NCI-H1048 (cell line): ENCODE results near the gene PNPLA3.

Source experiments
- DNase-seq: peaks from one replicate; lab custom pipeline; 2025; lab: John Stamatoyannopoulos, UW

The PNPLA3 gene

DNA sequence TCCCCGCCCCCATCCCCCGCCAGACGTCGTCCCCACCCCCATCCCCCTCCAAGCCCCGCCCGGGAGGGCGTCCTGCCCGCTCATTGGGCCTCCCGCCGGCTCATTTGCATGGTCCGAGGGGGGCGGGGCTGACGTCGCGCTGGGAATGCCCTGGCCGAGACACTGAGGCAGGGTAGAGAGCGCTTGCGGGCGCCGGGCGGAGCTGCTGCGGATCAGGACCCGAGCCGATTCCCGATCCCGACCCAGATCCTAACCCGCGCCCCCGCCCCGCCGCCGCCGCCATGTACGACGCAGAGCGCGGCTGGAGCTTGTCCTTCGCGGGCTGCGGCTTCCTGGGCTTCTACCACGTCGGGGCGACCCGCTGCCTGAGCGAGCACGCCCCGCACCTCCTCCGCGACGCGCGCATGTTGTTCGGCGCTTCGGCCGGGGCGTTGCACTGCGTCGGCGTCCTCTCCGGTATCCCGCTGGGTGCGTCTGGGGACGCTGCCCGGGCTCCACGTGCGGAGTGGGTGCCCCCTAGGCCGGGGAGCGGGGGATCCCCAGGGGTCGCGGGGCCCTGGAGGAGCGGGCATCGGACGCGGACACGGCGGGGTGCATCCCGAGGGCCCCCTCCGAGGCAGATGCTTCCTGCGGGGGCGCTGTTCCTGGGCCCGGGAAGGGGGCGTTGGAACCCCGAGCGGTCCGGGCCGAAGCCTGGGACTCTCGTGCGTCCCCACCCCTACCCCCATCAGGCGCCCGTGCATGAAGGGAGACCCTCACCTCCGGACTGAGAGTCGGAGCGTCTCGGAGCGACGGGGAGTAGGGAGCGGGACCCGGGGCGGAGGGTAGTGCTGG, at the start of gene PNPLA3:
PNPLA3 (plus strand) TSS at position 175 of the 834 bp plus-strand sequence; CDS start at position 282, 107 bp downstream.
- peak; percentile 54 for DNase-seq

GRCh38 chr22:43876866-43877509, 46.6 kb upstream of the PNPLA3 start:
- no peak for DNase-seq

DNA sequence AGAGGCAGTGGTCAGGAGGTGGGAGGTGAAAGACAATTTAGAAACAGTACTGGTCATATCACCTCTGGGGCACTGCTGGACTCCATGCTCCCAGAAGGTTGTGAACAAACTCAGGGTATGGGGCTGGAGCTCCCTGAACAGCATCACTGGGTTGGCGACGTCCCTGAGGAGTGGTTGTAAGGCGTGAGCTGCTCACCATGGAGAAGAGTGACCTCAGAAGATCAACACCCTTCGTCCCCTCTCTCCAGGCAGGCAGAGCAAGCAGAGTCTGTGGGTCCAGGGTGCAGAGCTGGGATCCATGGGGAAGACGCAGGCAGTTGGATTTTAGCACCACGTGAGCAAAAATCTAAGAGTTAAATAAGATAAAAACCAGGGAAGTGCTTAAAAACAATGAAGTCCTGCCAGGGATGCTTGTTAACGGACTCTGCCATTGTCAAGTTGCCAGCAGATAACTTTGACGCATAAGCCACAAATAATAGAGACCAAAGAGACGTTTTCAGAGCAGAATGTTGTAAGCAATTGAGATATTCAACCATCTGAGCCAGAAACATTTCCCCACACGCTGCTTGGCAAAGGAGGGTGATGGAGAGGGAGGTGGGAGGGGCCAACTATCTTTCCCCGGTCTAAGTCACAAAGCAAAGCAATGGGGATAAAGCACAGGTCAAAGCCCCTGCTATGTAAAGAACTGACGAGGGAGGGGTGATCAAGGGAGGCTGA, 45.4 kb upstream of the PNPLA3 start:
- no peak for DNase-seq

- no peak for DNase-seq
These were observed 44.6 kb upstream of the PNPLA3 start for GRCh38 chr22:43878831-43879550.

DNA sequence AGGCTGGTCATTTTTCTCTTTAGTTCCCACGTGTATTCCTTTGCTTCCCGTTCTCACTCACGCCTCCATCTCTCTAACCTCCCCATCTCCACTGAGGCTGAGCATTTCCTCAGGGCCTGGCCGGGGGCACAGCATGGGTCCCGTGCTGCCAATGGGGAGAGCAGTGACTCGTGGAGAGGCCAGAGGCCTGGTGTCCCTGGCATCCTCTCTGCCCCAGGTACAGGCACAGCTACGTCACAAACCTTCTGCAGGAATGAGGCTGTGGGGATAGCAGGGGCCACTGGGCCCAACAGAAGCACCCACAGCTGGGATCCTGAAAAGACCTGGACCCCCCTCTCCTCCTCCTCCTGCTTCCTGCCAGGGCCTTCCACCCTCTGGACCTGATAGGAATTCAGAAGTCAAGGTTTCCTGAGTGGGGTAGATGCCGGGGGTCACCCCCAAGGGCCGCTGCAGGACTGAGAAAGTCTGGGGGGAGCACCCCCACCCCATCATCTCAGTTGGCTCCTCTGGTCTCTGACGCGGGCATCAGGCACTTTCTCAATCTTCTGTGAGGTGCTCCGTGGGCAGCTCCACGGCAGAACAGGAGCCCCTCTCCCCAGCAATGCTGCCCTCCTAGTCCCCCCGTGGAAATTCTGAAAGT, 43.6 kb upstream of the PNPLA3 start:
- DNase-seq: no peak

DNA sequence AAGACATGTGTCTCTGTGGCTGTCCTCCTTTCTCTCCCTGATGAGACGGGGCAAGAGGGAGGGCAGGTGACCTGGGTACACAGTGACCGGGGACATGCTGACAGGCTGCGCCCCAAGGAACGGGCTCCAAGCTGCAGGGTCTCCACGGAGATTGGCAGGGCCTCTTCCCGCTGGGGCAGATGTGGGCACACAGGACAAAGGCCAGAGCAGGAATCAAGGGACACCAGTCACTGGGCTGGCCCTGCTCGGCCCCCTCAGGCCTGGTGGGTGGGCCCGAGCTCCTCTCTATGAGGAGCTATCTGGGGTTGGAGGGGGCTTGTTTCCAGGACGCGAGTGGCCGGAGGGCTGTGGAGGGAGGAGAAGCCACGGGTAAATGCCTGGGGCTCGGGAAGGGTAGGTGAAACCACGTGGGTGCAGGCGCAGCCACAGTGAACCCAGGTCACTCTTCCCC, 43.0 kb upstream of the PNPLA3 start:
- DNase-seq: no peak

- DNase-seq: no peak
These were observed 42.2 kb upstream of the PNPLA3 start for GRCh38 chr22:43881091-43882061.

DNA sequence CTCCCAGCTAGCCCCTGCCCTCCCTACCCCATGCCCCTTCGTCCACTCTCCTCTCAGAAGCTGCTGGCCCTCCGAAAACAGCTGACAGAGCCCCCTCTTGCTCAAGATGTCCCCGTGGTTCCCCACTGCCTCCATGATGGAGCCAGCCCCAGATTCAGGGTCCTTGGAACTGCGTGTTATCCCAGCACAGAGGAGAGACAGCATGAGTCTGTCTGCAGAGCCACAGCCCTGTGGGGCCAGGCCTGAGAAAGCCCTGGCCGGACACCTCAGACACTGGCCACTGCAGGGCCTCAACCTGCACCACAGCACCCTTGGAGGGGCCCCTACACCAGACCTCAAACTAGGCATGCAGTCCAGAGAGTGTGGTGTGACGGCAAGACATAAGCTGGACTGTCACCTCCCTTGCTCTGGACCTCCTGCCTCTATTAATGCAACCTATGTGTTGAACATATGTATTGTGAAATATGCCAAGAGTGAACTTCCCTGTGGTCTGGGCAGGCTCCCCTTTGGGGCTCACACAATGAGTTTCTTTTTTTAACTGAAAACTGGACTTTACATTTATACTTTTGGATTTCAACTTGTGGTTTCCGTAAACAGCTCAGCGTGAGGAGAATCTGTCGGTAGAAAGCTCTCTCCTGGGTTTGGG, 41.4 kb upstream of the PNPLA3 start:
- DNase-seq: no peak

GRCh38 chr22:43883012-43883661, 40.5 kb upstream of the PNPLA3 start:
- no peak for DNase-seq

- no peak for DNase-seq
These were observed 39.7 kb upstream of the PNPLA3 start for GRCh38 chr22:43883719-43884415.

DNA sequence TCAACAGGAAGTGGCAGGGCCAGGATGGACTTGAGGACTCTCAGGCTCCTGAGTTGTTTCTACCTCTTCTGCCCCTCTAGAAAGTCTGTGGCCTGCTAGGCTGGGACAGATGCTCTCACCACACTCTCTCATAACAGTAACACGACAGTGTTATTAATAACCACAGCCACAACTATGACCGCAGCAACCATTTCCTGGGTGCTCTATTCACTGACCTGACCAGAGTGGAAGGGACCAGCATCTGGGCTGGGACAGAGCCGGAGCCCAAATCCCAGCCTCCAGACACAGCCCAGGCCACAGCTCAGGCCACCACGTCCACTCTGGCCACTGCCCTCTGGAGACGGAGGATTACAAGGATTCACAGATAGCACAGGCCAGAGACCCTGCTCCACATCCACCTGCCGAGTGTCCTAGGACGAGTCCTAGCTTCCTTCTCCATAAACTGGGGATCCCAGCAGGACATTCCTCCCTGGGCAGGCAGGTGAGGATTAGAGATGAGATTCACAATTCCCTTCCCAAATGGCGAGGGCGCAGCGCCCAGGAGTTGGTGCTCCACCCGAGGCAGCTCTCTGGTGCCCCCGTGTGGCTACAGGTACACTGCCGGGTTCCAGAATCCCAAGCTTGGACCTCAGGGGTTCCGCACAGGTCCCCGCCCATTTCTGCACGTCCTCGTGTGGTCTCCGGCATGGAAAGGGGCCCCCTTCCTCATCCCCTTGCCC, 38.8 kb upstream of the PNPLA3 start:
- DNase-seq: peak; percentile 4

DNA sequence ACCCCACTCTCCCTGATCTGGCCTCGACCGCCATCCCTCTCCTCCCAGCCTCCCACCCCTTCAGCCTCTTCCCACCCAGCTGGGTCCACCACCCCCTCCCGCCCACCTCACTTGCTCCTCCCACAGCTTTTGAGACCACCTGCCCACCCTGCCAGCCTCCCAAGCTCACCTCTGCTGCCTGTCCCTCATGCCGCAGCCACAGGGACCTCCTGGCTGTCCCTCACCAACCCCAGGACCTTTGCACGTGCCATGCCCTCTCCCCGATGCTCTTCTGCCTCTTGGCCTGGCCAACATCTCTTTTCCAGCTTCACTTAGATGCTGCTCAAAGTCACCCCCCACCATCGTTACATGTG, 38.3 kb upstream of the PNPLA3 start:
- no peak for DNase-seq

DNA sequence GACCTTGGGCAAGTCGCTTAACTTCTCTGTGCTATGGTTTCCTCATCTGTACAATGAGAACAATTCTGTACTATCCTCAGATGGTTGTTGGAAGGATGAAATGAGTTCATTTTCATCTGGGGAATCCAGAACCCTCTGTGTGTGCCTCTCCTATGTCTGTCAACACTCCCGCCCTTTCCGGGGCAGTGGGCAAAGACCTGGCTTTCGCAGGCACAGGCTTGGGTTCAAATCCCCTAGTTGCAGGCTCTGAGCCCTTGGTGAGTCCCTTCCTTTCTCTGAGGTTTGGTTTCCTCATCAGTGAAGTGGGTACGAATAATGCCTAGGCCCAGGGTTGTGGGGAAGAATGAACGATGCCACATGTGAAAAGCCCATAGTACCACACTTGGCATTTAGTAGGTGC, 37.8 kb upstream of the PNPLA3 start:
- no peak for DNase-seq

GRCh38 chr22:43886231-43886630, 37.4 kb upstream of the PNPLA3 start:
- DNase-seq: no peak

- no peak for DNase-seq
These were observed 36.2 kb upstream of the PNPLA3 start for GRCh38 chr22:43887391-43887790.

GRCh38 chr22:43888740-43889139, 34.9 kb upstream of the PNPLA3 start:
- no peak for DNase-seq

- DNase-seq: no peak
These were observed 34.3 kb upstream of the PNPLA3 start for GRCh38 chr22:43889201-43889859.

GRCh38 chr22:43889860-43890253, 33.7 kb upstream of the PNPLA3 start:
- DNase-seq: no peak
